Measurements from ENCODE around the gene CCDC186. TPM values are rescaled to one million over a fixed set of nuclear protein-coding genes. Genes with fewer than 3 reads are reported as not detected.

CCDC186 gene
- total RNA-seq, 1 experiment from 2014 or later = 17.1 TPM

- ATAC-seq = no peak
- H3K4me3 ChIP-seq (replicated peaks in 1 of 2; ENCODE audit: low read depth in 1 of 2, low read length in 2 of 2) = no peak overlapping the region
- no peaks in the 10 kb centered on the region for H3K9me3 ChIP-seq (ENCODE audit: control insufficient read depth in 1 of 2, insufficient read depth in 1 of 2, low read depth in 1 of 2, low read length in 2 of 2)
- H3K36me3 ChIP-seq (ENCODE audit: control insufficient read depth in 1 of 2, insufficient read depth in 2 of 2, low read length in 2 of 2) = no peaks in the 10 kb centered on the region
- no TSS peak for BruUV-seq (replicated peaks)
- no peak for DNase-seq (ENCODE audit: low read depth, low spot score)
- H3K27ac ChIP-seq (ENCODE audit: low read depth, low read length) = no peak overlapping the region
- RAD21 ChIA-PET (ENCODE audit: low non-redundant PET in 1 of 2, low total read pairs in 2 of 2, uncharacterized antibody in 2 of 2, unreplicated experiment in 2 of 2) = no interaction called here
- POLR2A ChIA-PET = no interaction called here
- H3K9me2 ChIP-seq (ENCODE audit: insufficient read depth) = no peaks in the 10 kb centered on the region
- H3K4me1 ChIP-seq (ENCODE audit: control insufficient read depth in 1 of 2, insufficient read depth in 2 of 2, low read length in 2 of 2) = no peaks in the 10 kb centered on the region
- H2AFZ ChIP-seq (ENCODE audit: low read depth, low read length, poor library complexity, severe bottlenecking) = no peak overlapping the region
- no peaks in the 10 kb centered on the region; the same call in 1 of the 2 replicates for H4K20me1 ChIP-seq (ENCODE audit: insufficient read depth)
- CTCF ChIA-PET = no interaction called here
- intact Hi-C loops (cut with micrococcal nuclease) = no loop called here
- peaks cover 47% of the 10 kb centered on the region for H3K27me3 ChIP-seq (ENCODE audit: insufficient read depth, low read length)
- no peak overlapping the region for H3K9ac ChIP-seq (ENCODE audit: low read length)
- H3K79me2 ChIP-seq (ENCODE audit: insufficient read depth, low read length) = no peaks in the 10 kb centered on the region
- no peak overlapping the region for H3K4me2 ChIP-seq (ENCODE audit: low read length)
- TF ChIP-seq, protein P1, sequence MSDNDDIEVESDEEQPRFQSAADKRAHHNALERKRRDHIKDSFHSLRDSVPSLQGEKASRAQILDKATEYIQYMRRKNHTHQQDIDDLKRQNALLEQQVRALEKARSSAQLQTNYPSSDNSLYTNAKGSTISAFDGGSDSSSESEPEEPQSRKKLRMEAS (IDR thresholded peaks at IDR 0.05) = no peak
- TF ChIP-seq SRF (IDR thresholded peaks at IDR 0.05; ENCODE audit: low read depth) (no peak), ZNF274 (IDR thresholded peaks at IDR 0.05; ENCODE audit: low read depth, low read length) (no peak), FOSL1 (IDR thresholded peaks at IDR 0.05; ENCODE audit: low read depth) (no peak), EZH2phosphoT487 (IDR thresholded peaks at IDR 0.05; ENCODE audit: borderline replicate concordance) (no peak), POLR2A (IDR thresholded peaks at IDR 0.05; ENCODE audit: borderline replicate concordance, extremely low read depth, insufficient read depth, insufficient read length) (no peak), POLR2AphosphoS5 (IDR thresholded peaks at IDR 0.05; ENCODE audit: low read depth, low read length) (no peak), ELF1 (IDR thresholded peaks at IDR 0.05; ENCODE audit: borderline replicate concordance, low read depth) (no peak), ZFX (IDR thresholded peaks at IDR 0.05) (no peak), RAD21 (IDR thresholded peaks at IDR 0.05; ENCODE audit: low read depth) (no peak), CTCF (IDR thresholded peaks at IDR 0.05 in 2 of 3, conservative IDR thresholded peaks at IDR 0.05 in 1 of 3; ENCODE audit: borderline replicate concordance in 1 of 3, insufficient read depth in 1 of 3, low read depth in 2 of 3, low read length in 2 of 3) (no peak), JUND (IDR thresholded peaks at IDR 0.05) (no peak), EGR1 (IDR thresholded peaks at IDR 0.05; ENCODE audit: low read depth) (no peak), CBX3 (IDR thresholded peaks at IDR 0.05; ENCODE audit: low read depth) (no peak), EZH2 (IDR thresholded peaks at IDR 0.05) (no peak), CEBPB (IDR thresholded peaks at IDR 0.05; ENCODE audit: low read depth) (no peak), SIN3A (IDR thresholded peaks at IDR 0.05; ENCODE audit: low read depth) (no peak), ATF3 (IDR thresholded peaks at IDR 0.05) (no peak), ZBTB33 (IDR thresholded peaks at IDR 0.05; ENCODE audit: extremely low read depth, insufficient replicate concordance, low read length) (no peak)
- TF ChIP-seq, protein P2, sequence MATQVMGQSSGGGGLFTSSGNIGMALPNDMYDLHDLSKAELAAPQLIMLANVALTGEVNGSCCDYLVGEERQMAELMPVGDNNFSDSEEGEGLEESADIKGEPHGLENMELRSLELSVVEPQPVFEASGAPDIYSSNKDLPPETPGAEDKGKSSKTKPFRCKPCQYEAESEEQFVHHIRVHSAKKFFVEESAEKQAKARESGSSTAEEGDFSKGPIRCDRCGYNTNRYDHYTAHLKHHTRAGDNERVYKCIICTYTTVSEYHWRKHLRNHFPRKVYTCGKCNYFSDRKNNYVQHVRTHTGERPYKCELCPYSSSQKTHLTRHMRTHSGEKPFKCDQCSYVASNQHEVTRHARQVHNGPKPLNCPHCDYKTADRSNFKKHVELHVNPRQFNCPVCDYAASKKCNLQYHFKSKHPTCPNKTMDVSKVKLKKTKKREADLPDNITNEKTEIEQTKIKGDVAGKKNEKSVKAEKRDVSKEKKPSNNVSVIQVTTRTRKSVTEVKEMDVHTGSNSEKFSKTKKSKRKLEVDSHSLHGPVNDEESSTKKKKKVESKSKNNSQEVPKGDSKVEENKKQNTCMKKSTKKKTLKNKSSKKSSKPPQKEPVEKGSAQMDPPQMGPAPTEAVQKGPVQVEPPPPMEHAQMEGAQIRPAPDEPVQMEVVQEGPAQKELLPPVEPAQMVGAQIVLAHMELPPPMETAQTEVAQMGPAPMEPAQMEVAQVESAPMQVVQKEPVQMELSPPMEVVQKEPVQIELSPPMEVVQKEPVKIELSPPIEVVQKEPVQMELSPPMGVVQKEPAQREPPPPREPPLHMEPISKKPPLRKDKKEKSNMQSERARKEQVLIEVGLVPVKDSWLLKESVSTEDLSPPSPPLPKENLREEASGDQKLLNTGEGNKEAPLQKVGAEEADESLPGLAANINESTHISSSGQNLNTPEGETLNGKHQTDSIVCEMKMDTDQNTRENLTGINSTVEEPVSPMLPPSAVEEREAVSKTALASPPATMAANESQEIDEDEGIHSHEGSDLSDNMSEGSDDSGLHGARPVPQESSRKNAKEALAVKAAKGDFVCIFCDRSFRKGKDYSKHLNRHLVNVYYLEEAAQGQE (IDR thresholded peaks at IDR 0.05; ENCODE audit: low read depth) = no peak
These were observed 41.0 kb upstream of the CCDC186 start for GRCh38 chr10:114215033-114215432.
